Subcutaneous abdominal adipose tissue (tissue), 5 donors: ENCODE data around the gene BRINP2.

Source experiments
- H3K27ac ChIP-seq: one replicate; pipeline ENCODE4 v1.7.0; 2013; ENCODE audit warnings: low read depth, mild to moderate bottlenecking, inconsistent platforms, low read length, moderate library complexity
- H3K27me3 ChIP-seq, 5 donors: one replicate each; pipeline ENCODE4 v1.7.0; 2013; ENCODE audit warnings: low read length in 5 of 5, inconsistent platforms in 1 of 5; ENCODE audit not compliant: control insufficient read depth in 5 of 5, insufficient read depth in 4 of 5
- H3K36me3 ChIP-seq, 5 donors: one replicate each; pipeline ENCODE4 v1.7.0; 2013; ENCODE audit warnings: low read length in 5 of 5; ENCODE audit not compliant: control insufficient read depth in 5 of 5, insufficient read depth in 5 of 5
- H3K4me1 ChIP-seq, 5 donors: one replicate each; pipeline ENCODE4 v1.7.0; 2013; ENCODE audit warnings: low read length in 5 of 5, mild to moderate bottlenecking in 3 of 5, moderate library complexity in 1 of 5; ENCODE audit not compliant: control insufficient read depth in 5 of 5, insufficient read depth in 5 of 5
- H3K4me3 ChIP-seq, 5 donors: one replicate each; pipeline ENCODE4 v1.7.0; 2013; ENCODE audit warnings: low read length in 5 of 5, low read depth in 1 of 5
- H3K9ac ChIP-seq, 5 donors: one replicate each; pipeline ENCODE4 v1.7.0; 2013; ENCODE audit warnings: low read length in 5 of 5, mild to moderate bottlenecking in 4 of 5, moderate library complexity in 3 of 5
- H3K9me3 ChIP-seq, 5 donors: one replicate each; pipeline ENCODE4 v1.7.0; 2013; ENCODE audit warnings: low read length in 5 of 5; ENCODE audit not compliant: control insufficient read depth in 5 of 5
- donor health status: healthy.
- donor health status: healthy.
- donor health status: healthy.
- donor health status: healthy.
- donor health status: healthy.

BRINP2 gene

DNA sequence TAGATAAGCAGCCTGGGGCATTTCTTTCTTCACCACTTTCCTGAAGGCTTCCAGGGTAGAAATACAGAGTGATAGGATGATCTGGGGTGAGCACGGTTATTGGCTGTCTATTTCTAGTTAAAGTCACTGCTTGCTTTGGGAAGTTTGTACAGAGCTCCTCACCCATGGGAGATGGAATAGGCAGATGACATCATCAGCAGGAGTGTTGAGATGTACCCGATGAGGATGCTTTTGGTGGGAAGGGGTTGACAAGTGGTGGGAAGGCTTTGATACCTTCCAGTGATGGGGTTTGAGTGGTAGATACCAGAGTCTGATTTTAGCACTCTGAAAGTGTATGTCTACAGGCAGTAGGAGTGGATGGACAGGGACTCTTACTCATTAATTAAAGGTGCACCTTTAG is 112.6 kb downstream of the BRINP2 start:
- no peak overlapping the region for H3K9ac ChIP-seq
- no peak overlapping the region for H3K27ac ChIP-seq
- H3K27me3 ChIP-seq = no peaks in the 10 kb centered on the region

DNA sequence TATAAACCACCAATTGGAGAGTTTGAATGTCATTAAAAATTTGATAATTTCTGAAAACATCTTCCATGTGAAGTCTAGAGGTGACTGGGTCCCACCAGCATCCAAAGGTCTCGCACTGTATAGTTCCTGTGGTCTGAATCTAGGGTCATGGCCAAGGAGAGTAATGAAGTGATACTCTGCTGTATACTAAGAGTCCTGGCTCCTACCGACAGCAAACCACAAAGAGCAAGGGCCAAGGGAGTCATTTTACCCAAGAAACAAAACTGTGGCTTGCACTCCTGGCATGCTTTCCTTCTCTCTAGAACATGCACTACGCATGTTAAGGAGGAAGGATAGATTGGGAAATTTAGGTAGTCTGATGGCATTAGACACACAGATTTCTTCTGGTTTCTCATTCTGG is 115.6 kb downstream of the BRINP2 start:
- no peaks in the 10 kb centered on the region for H3K27me3 ChIP-seq
- no peaks in the 10 kb centered on the region for H3K4me1 ChIP-seq
- no peaks in the 10 kb centered on the region for H3K9me3 ChIP-seq
- H3K36me3 ChIP-seq = no peaks in the 10 kb centered on the region
- no peak overlapping the region for H3K27ac ChIP-seq
- no peak overlapping the region for H3K9ac ChIP-seq
- H3K4me3 ChIP-seq = no peak overlapping the region

More for the DNA sequence above, 112.6 kb downstream of the BRINP2 start:
- no peaks in the 10 kb centered on the region for H3K36me3 ChIP-seq
- no peaks in the 10 kb centered on the region for H3K4me1 ChIP-seq
- H3K4me3 ChIP-seq = no peak overlapping the region
- H3K9me3 ChIP-seq = no peaks in the 10 kb centered on the region

DNA sequence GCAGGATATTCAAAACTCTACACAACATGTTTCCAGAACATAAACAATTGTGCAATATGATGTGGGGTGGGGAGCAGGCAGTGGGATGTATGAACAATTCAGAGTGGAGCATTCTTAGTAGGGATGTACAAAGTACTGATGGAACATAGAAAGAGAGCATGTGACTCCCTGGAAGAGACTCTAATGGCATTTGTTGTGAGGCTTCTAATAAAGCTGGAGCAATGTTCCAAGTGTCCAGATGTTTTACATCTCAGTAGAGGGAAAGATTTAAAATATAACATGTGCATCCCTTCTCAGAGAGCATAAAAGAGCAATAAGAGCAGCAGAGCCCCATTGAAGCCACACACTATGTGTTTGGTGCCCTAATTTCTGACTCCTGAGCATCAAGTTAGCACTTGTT is 116.5 kb downstream of the BRINP2 start:
- Histone ChIP-seq H3K27me3 (no peaks in the 10 kb centered on the region), H3K27ac (no peak overlapping the region), H3K9me3 (no peaks in the 10 kb centered on the region), H3K4me3 (no peak overlapping the region), H3K36me3 (no peaks in the 10 kb centered on the region), H3K9ac (no peak overlapping the region), H3K4me1 (no peaks in the 10 kb centered on the region)

DNA sequence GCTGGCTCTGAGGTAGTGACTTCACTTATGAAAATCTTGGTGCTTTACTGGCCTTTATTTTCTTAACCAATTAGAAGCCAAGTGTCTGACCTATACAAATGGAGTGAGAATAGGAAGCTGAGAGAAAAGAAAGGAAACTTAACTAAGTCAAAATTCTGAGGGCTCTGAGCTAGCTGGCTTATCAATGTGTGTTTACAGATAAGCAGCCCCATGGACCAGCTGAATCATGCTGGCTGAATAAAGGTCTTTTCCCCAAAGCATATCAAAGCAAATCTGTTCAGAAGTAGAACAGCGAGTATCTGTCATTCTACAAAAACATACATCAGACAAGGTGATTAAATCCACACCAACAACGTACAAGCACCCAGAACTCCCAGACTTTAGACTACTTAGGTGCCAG is 117.2 kb downstream of the BRINP2 start:
- H3K4me1 ChIP-seq = no peaks in the 10 kb centered on the region
- H3K36me3 ChIP-seq = no peaks in the 10 kb centered on the region
- no peaks in the 10 kb centered on the region for H3K9me3 ChIP-seq
- no peak overlapping the region for H3K9ac ChIP-seq
- H3K4me3 ChIP-seq = no peak overlapping the region
- H3K27me3 ChIP-seq = no peaks in the 10 kb centered on the region
- H3K27ac ChIP-seq = no peak overlapping the region

DNA sequence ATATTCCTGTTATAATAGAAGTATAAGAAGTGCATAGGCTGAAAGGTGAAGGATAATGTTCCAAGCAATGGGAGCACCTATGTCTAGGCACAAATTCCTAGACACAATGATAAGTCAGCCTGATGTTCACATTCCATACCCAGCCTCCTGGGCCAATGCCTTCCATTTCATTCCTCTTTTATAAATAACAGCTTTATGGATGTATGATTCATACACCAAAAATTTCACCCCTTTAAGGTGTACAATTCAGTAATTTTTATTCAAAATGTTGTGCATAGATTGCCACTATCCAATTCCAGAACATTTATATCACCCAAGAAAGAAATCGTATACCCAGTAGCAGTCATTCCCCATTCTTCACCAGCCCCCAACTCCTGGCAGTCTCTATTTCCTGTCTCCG is 118.8 kb downstream of the BRINP2 start:
- H3K36me3 ChIP-seq = no peaks in the 10 kb centered on the region

DNA sequence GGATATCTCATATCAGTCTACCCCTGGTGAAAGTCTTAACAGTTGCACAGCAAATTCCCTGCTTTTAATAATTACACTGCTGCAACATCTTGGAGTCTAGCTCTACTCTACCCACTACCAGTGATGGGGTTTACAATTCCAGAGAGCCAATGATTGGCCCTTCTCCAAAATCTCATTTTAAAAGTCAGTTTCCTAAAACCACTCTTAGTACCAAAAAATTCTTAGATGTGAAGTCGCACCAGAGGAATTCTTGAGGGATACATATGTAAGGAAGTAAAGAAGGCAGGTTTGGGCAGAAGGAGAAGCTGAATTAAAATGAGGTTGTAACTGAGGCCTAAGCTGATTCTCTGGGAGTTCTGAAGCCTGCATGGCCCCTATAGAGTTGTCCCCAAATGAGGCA is 129.7 kb downstream of the BRINP2 start:
- H3K4me3 ChIP-seq = no peak overlapping the region
- no peaks in the 10 kb centered on the region for H3K9me3 ChIP-seq
- no peaks in the 10 kb centered on the region for H3K36me3 ChIP-seq
- no peaks in the 10 kb centered on the region for H3K27me3 ChIP-seq
- peaks cover 0 to 10% (median 8%) of the 10 kb centered on the region in 5 donors for H3K4me1 ChIP-seq
- no peak overlapping the region for H3K9ac ChIP-seq
- no peak overlapping the region for H3K27ac ChIP-seq

More for the DNA sequence above, 118.8 kb downstream of the BRINP2 start:
- Histone ChIP-seq H3K9ac (no peak overlapping the region), H3K27ac (no peak overlapping the region), H3K27me3 (no peaks in the 10 kb centered on the region), H3K4me1 (no peaks in the 10 kb centered on the region), H3K9me3 (no peaks in the 10 kb centered on the region), H3K4me3 (no peak overlapping the region)

DNA sequence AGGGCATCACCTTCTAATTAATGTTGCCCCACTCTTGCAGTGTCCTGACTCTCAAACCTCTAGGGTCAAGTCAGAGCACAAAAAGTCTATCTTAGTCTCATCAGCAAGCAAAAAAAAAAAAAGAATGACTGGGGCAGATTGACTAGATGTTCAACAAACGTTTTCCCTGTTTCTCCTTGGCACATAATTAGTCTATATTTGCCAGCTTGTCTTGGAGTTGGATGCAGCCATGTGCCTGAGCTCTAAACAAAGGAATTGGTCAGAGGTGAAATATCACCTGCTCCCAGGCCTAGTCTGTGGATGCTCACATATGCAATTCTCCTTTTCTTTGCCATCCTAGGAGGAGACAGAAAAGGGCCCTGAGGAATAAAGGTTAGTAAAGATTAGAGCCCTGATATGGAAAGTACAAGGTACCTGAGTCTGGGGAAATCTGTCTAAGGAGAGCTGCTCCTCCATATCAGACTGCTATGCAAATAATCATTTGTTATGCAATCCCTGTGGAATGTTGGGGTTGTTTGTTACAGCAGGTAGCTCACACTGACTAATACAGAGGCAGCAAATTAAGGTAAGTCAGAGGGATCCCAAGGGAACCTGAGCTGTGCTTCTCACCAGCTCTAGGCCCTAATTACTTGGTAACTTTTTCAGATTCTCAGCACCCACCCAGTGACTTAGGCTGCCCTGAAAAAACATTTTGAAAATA is 130.8 kb downstream of the BRINP2 start:
- H3K9me3 ChIP-seq = no peaks in the 10 kb centered on the region
- no peak overlapping the region for H3K4me3 ChIP-seq
- H3K27me3 ChIP-seq = no peaks in the 10 kb centered on the region
- H3K4me1 ChIP-seq = peaks cover 0 to 17% (median 8%) of the 10 kb centered on the region in 5 donors
- no peak overlapping the region for H3K27ac ChIP-seq
- no peaks in the 10 kb centered on the region for H3K36me3 ChIP-seq
- no peak overlapping the region for H3K9ac ChIP-seq

DNA sequence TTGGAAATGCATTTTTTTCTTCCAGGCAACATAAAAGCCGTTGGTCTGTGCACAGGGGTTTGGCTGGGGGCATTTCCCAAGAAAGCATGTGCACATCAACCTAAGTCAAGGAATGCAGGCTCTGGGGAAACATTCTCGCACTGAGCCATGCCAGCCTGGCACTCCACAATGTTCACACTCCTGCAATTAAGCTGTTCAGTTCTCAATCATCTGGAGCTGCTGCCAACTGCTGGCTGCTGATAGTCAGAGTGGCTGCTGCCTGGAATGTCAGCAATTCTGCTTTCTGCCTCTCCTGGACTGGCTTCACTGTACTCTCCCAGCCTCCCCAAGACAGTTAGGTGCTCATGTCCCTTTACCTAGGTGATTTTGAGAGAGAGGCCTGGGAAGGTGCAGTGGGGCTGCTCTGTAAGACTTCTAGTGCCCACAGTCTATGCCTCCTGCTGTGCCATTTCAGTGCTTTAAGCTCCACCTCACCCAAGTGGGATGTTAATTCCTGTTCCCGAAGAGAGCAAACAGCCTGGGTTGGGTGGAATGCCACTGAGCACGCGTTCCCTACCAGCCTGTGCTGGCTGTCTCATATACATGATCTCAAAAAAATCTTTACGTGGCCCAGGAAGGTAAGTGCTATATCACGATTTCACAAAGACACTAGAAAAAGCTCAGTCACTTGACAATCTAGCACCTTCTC is 131.7 kb downstream of the BRINP2 start:
- peaks cover 0 to 17% (median 8%) of the 10 kb centered on the region in 5 donors for H3K4me1 ChIP-seq
- H3K4me3 ChIP-seq = no peak overlapping the region

GRCh38 chr1:177305040-177306018 is 134.6 kb downstream of the BRINP2 start:
- Histone ChIP-seq H3K9me3 (no peaks in the 10 kb centered on the region), H3K4me1 (peaks cover 0 to 12% (median 8%) of the 10 kb centered on the region in 5 donors), H3K4me3 (no peak overlapping the region), H3K9ac (no peak overlapping the region), H3K36me3 (no peaks in the 10 kb centered on the region), H3K27ac (no peak overlapping the region), H3K27me3 (no peaks in the 10 kb centered on the region)

More for the DNA sequence above, 131.7 kb downstream of the BRINP2 start:
- H3K27ac ChIP-seq = no peak overlapping the region
- peak overlapping the region in 1 of 5 donors; percentile 9 for H3K9ac ChIP-seq
- no peaks in the 10 kb centered on the region for H3K9me3 ChIP-seq
- no peaks in the 10 kb centered on the region for H3K36me3 ChIP-seq
- no peaks in the 10 kb centered on the region for H3K27me3 ChIP-seq
